Measurements from ENCODE around the gene SLC22A5.
"Not testable (repeated sequence)": the region's sequence is repeated elsewhere in the genome, so short reads cannot be mapped to it uniquely, and the experiment has no call there.

Gene SLC22A5

DNA sequence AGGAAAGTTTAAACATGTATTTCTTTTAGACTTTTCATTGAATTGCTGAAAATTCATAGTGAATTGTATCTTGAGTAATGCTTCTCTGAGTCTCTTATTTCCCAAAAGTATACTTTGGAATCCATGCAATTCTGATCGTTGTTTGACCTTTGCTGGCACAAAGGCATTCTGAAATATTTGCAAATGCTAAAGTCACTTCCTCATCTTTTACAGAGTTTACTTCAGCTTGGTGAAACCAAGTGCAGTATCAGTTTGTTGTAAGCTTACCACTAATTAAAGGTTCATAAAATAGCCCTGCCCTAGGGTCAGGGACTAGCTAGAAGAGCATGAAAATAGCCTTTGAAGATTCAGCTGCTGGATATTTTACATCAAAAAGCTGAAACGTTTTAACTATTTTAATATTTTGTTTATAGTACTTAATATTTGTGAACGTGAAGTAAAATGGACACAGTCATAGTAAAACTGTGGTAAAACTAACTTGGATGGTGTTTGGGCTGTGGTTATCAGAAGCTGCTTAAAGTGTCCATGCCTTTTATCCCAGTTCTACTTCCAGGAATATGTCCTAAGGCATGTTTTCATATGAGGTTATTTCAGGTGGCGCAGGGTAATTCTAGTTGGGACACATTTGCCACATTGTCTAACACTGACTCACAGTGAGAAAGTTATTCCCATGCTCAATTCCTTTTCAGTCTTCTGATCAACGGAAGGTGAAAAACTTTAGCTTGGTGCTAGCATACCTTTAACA, 45.3 kb downstream of the SLC22A5 start:
- DNase-seq: no peak

DNA sequence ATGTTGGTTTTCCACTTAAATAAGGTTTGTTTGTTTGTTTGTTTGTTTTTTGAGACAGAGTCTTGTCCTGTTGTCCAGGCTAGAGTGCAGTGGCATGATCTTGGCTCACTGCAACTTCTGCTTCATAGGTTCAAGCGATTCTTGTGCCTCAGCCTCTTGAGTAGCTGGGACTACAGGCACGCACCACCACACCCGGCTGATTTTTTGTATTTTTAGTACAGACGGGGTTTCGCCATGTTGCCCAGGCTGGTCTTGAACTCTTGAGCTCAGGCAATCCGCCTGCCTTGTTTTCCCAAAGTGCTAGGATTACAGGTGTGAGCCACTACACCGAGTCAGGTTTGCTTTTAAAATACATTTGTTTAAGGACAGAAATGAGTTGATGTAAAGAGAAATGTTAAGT, 46.0 kb downstream of the SLC22A5 start:
- DNase-seq: not testable (repeated sequence)

DNA sequence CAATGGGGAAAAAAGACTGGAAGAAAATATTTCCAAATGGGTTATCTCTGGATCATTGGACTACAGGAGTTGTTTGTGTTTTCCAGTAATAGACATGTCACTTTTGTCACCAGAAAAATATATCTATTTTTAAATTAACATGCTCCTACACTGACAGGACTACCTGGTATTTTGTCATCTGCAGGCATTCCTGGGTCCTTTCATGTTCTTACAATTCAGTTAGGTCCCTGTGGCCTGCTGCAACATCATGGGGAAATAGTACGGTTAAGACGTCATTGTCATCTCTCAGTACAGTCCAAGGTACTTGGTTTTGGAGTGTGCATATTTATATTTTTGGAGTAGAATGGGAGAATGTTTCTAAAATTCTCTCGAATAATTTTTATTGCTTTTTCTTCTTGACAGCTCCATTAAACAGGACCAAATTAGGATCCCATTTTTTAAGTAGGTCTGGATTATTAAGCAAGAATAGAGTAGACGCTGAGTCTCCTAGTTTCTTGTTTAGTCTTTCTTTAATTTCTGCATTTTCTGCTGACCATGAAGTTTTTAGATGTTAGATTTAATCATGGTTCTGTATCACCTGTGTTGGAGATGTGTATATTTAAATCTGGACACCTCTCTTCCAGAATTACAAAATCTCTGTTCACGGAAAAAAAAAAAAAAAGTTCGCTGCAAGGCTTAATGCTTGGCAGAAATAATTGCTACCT, 46.9 kb downstream of the SLC22A5 start:
- DNase-seq: no peak

DNA sequence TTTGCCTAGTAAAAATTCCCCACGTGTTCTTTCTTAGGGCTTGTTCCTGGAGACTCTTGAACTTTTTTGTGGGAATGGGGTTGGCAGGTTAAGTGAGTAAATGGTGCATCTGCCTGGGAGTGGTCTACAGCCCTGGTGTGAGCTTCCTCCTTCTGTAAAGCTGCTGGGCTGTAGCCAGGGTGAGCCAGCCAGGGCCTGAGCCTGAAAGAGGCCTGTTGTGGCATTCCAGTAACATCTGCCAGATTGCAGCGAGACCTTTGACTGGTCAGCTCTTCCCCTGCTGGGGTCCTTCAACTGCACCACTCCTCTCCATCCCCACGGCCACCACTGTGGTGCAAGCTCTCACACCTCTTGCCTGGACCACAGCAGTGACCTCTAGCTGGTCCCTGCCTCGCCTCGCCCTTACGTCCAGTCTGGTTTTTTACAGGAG, 47.5 kb downstream of the SLC22A5 start:
- DNase-seq: no peak

DNA sequence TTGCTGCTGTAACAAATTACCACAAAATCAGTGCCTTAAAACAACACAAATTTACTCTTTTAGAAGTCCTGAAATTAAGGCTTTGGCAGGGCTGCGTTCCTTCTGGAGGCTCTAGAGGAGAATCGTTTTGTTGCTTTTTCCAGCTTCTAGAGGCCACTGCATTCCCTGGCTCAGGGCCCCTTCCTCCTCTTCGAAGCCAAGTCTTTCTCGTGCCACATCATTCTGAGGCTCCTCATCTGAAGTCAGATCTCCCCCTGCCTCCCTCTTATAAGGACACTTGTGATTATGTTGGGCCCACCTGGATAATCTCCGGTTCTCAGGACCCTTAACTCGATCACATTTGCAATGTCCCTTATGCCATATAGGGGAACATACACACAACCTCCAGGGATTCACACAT, 48.0 kb downstream of the SLC22A5 start:
- no peak for DNase-seq

DNA sequence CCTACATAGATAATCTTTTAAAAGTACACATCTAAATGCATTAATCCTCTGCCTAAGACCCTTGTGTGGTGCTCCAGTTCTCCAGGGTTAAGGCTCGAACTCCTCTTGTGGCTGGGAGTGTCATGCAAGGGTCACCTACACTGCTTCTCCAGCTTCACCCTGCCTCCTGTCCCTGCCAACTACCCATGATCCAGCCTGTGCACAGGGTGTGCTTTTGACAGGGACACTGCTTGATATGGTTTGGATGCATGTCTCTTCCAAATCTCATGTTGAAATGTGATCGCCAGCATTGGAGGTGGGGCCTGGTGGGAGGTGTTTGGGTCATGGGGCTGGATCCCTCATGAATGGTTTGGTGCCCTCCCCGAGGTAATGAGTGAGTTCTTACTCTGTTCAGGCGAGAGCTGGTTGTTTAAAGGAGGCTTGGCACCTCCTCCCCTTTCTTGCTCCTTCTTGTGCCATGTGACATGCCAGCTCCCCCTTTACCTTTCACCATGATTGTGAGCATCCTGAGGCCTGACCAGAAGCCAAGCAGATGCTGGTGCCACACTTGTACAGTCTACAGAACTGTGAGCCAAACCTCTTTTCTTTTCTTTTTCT, 48.5 kb downstream of the SLC22A5 start:
- DNase-seq: no peak

DNA sequence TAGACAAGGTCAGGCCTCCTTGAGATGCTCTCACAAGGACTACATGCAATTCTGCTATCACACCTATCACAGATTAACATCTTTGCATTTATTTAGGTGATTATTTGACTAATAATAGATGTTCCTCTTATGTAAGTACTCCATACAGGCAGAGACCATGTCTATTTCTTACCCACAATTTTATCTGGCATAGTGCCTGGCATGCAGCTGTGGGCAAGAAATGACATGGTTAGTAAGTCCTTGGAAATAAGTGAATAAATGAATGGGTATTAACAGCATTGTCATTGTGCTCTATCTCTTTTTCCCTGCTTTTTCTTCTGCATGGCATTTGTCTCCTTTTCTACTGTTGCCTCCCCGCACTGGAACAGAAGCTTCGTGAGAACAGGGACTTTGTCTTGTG, 49.4 kb downstream of the SLC22A5 start:
- no peak for DNase-seq

DNA sequence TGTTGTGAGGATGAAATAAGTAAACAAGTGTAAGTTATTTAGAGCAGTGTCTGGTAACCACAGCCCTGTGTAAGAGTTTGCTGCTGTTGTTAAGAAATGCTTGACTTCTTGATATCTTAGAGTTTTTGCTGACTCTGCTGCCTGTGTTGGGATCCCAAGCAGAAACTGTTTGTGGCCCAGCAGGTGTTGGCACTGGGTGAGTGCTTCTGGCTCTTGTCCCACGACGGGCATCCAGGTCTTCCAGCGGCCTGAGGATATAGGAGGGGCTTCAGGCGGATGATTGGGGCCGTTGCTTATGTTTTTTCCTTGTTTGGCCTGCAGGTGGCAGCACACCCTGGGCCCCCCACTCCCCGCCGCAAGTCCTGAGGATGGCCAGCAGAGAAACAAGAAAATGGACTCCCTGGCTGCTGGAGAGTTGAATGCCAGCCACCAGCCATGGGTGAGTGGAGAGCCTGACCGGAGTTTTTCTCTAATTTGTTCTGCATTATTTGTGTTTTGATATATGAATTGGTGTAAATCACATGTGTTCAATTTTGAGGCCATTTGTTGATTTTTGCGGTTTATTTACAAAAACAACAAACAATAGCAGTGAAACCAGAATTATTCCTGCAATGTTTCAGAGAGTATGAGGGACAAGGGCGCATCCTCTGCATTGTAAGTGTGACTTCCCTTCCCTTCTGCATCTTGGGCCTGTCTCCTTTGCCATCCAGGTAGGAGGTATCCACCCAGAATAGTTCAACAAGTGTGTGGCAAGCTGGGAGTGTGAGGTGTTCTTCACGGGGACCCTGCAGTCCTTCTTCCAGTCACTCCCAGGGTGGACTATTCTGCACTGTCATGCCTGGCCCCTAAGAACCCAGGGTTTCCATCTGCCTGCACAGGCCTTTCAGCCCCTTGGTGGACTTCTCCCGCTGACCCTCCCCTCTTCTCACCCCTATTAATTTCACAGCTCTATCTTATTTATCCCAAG, 50.3 kb downstream of the SLC22A5 start:
- peak; percentile 72 for DNase-seq

DNA sequence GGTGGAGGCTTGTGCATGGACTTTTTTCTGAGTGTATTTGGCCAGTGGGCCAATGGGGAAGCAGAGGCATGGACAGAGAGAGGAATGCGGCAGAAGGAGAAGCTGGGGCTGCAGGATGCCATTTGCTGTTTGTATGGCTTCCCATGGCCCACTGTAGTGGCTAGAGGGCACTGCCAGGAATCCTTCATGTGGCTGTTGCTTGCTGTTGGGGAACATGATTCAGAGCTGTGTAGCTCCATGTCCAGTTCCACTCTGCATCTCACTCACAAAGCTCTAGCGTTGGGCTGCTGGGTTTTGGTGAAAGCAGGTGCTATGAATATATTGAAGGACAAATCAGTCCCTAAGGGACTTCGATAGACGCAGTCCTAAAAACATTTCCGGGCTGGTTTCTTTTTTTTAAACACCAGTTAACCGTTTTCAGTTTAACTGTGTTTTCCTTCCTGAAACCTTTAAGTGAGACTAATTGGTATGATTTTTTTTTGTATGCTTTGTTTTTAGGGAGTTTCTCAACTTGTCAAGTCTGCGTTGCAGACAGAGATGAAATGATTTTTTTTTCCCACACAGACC, 51.3 kb downstream of the SLC22A5 start:
- DNase-seq: peak; percentile 39

DNA sequence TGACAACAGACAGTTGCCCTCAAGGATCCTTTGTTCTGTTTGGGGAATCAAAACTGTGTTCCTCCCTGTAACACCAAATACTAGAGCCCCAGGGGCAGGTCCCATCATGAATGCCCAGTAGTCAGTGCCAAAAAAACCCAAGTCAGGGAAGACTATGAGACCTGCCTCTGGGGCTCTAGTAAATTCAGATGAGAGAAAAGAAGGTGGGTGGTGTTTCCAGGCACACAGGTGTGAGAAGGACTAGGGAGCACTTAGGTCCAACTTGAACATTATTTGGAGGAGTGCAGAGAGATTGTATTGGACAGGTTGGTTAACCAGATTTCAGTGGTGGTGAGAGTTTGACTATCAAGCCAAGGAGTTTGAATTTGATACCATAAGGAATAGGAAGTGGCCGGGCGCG, 52.0 kb downstream of the SLC22A5 start:
- no peak for DNase-seq

DNA sequence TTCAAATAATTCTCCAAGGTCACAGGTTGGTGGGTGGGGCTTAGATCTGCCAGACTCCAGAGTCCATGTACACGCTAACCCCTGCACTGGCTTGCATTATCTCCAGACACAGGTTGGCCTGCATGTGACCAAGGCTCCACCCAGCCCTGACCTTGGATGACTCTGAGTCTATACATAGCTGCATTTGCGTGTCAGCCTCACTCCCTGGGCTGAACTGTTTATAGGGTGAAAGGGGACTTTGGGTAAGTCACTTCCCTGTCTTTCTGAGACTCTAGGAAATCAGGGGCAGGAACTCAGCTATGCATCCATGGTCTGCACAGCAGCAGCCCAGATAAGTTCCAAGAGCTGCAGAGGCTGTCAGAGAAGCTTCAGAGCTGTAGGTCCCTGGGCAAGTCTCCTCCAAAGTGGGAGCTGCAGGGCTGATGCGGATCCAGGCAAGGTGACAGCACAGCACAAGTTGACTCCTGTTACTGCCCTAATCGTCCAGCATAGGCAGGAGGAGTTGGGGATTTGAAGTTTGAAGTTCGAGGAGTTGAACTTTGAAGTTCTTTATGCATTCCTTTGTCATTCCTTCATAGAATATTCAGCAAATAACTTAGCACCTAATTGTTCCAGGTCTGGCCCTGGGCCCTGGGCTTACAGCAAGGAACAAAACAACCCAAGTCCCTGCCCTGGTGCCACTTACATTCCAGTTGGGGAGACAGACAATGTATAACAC, 53.4 kb downstream of the SLC22A5 start:
- no peak for DNase-seq

DNA sequence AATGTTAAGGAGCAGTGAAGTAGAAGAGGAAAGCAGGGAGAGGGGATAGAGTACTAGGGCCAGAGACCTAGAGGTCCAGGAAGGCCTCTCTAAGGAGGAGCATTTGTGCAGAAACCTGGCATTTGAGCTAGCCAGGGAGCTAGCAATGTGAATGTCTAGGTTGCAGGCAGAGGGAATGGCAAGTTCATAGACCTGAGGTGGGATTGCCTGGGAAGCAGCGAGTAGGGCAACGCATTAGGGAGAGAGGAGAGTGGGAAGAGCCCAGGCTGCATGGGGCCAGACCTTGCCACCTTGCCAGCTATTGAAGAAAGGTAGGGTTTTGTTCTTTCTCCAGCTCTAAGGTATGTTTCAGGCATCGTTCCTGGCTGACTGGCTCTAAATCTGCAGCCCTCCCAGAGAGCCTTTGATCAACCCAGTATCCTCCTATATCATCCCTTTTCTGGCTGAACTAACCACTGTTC, 54.0 kb downstream of the SLC22A5 start:
- DNase-seq: no peak

DNA sequence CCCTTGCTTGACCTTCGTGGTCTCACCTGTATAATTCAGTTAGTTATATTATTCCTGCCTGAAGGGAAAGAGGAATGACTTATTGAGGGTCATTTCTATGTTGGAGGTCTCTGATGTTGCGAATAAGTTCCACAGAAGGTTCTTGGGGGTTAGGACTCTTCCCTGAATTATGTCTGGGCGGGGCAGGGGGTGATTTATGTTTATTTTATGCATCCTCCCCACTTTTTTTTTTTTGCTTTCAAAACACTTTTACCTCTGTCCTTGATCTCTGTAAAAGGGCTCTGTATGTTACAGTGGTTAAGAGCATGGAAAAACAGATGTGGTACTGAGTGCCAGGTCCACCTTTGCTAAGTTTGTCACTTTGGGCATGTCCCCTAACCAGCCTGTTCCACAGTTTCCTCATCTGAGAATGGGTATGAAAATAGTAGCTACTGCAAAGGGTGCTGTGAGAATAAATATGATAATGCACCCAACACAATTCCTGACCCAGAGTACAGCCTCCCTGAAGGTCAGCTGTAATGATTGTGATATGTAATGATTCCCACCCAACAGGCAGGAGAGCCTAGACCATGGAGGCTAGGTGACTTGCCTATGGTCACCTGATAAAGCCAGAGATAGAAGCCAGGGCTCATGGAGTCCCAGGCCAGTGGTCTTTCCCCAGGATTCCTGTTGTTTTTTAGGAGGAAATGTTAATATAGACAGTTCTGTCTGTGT, 54.8 kb downstream of the SLC22A5 start:
- no peak for DNase-seq

DNA sequence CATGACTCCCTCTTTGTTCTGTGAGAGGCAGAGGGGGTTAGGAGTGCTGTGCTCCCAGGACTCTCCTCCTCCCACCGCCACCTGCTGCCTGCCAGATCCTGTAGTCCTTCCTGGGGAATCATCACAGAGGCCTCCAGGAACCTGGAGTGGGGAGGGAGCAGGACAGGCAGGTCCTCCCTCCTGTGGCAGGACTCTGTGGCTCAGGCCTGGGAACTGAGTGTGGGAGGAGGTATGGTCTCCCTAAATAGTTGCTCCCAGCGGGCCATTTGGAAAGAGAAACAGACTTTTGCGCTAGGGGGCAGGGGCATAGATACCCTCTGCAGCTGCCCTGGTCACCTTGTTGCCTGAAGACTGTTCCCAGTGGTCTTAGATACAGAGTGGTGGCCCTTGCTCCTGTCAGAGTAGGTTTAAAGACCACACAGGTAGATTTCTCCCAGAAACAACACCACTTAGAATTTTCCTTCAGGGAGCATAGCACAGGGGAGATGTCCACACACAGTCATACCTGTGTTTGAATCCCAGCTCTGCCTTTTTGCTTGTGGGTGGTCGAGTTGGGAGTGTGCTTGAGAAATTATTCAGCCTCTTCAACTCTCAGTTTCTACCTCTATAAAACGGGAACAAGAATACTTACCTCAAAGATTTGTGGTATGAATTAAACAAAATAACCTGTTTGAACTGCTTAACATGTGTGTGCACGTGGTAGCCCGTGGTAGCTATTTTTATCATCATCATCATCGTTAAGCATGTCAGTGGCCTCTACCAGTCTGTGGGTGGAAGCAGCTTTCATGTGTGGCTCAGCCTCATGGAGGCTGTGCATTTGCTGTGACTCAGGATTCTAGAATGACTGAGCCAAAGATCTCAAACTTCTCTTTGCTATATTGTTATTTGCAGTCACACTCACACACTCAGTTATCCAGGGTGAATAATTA, 55.8 kb downstream of the SLC22A5 start:
- peak; percentile 82 for DNase-seq

DNA sequence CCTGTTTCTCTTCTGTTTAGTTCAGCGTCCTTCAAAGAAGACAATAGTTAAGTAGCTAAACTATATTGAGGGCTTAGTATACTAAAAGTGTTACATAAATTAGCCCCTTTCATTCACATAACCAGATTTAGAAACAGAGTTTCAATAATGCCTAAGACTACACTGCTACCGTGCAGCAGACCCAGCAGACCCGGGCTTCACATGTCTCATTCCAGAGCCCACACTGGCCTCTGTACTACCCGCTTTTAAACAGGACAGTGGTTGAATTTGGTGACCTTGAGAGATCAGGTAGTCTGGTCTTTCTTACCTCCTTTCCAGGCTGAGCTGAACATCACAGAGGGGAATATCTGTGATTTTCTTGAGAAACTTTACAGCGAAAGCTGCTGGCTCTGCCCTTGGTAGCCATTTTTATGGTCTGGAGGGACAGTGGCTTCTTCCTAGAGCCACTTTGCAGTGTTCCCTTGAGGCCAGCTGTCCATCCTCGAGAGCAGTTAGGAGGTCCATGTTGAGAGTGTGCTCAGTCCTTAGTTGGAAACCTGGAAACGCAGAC, 56.5 kb downstream of the SLC22A5 start:
- no peak for DNase-seq

DNA sequence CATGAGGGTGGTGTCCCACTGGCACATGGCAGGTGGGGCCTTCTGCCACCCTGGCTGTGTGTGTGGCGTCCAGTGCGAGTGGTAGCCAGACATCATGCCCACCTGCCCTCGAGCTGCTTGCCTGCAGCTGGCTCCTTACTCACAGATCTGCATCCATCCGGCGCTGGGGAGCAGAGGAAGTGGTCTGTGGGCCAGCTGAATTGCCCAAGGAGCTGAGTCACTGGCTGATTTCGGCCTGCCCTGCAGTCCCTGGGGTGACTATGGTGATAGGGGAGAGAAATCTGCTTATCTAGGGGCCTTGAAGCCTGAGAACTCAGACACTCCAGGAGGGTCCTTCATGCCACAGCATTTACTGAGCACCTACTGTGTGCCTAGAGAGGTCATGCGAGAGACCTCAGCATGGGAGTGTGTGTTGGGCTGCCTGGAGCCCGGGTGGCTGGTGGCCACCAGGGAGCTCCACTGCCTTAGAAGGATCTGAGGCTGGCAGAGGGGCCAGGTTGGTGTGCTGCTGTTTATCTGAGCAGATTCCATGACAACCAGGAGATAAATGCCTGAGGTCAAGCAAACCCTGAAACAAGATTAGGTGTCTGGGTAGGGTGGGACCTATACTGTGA, 57.1 kb downstream of the SLC22A5 start:
- peak; percentile 81 for DNase-seq

DNA sequence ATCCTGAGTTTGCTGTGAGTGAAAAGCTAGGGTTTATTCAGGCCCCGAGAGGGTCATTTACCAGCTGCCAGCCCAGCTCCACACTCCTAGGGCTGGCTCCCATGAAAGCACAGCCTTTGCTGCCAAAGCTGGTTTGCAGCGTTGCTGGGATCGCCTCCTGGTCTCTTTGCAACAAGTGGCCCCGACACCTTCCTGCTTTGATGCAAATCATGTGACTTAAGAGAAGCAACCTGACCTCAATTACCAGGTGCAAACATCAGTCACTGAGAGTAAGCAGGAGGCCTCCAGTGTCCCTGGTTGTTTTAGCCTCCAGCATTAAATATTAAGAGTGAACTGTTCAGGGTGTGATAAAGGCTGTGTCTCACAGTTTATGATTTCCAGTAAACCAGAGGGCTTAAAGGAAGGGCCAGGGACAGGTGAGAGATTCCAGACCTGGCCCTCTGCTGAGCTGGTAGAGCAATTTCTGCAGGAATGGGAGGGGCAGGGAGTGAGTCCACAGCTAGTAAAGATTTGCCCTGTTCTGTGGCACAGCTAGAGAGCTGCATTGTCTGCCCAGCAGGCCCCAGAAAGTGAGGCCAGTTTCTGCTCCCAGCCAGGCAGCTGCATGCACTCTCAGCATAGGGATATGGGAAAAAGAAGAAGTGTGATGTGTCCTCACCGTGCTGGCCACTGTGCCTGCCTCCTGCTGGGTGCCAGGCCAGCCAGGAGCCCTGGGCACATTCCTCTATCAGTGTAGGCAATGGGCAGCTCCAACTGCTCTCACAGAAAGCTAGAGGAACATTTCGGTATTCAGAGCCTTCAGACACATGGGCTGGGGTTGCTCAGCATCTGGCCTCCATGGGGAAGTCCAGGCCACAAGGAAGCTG, 58.0 kb downstream of the SLC22A5 start:
- DNase-seq: peak; percentile 71

DNA sequence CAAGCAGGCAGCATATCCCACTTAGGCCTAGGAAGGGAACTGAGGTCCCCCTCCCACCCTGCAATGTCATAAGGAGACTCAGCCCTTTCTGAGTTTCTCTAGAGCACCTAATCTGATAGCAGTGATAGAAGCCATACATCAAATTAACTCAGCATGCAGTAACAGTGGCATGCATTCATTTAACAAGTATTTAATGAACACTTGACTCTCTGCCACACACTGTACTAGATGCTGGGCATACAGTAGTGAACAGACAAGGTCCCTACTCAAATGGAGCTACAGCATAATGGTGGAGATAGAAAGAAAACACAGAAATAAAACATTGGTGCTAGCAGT, 58.6 kb downstream of the SLC22A5 start:
- no peak for DNase-seq
